HS-27A (cell line): ENCODE measurements around the gene SHISA7.
A peak's percentile ranks its signal among the peaks of the same experiment; 100 is the strongest.
"Not testable (repeated sequence)": the region's sequence is repeated elsewhere in the genome, so short reads cannot be mapped to it uniquely, and the experiment has no call there.

Experiments
- DNase-seq: peaks from one replicate; pipeline ENCODE4 v3.0.0-alpha.2; 2012; ENCODE audit warnings: low read depth, missing footprints

SHISA7 gene

GRCh38 chr19:55418185-55418584 is 24.9 kb downstream of the SHISA7 start:
- DNase-seq: peak; percentile 77

- no peak for DNase-seq
Observed at GRCh38 chr19:55410168-55410567, 32.9 kb downstream of the SHISA7 start.

GRCh38 chr19:55409179-55409578 is 33.9 kb downstream of the SHISA7 start:
- not testable (repeated sequence) for DNase-seq

GRCh38 chr19:55408533-55408872 is 34.6 kb downstream of the SHISA7 start:
- DNase-seq: no peak

- peak; percentile 99 for DNase-seq
Observed at GRCh38 chr19:55407800-55408532, 35.1 kb downstream of the SHISA7 start.

GRCh38 chr19:55407550-55407799 is 35.6 kb downstream of the SHISA7 start, which contains the start of gene UBE2S:
TSS of gene UBE2S (minus strand) at chr19:55407788. CDS start at chr19:55407589, 199 bp downstream.
- not testable (repeated sequence) for DNase-seq

GRCh38 chr19:55406826-55407549 is 36.1 kb downstream of the SHISA7 start:
- DNase-seq: no peak

- DNase-seq: no peak
Observed at GRCh38 chr19:55406091-55406825, 36.8 kb downstream of the SHISA7 start.

GRCh38 chr19:55405638-55406037 is 37.5 kb downstream of the SHISA7 start:
- DNase-seq: no peak

GRCh38 chr19:55402509-55402908 is 40.6 kb downstream of the SHISA7 start:
- no peak for DNase-seq

- DNase-seq: not testable (repeated sequence)
Observed at GRCh38 chr19:55401390-55401789, 41.7 kb downstream of the SHISA7 start.

- DNase-seq: no peak
Observed at GRCh38 chr19:55400281-55401087, 42.6 kb downstream of the SHISA7 start.

GRCh38 chr19:55398200-55398925 is 44.7 kb downstream of the SHISA7 start:
- DNase-seq: no peak

GRCh38 chr19:55392820-55393761 is 50.0 kb downstream of the SHISA7 start:
- DNase-seq: no peak

- DNase-seq: no peak
Observed at GRCh38 chr19:55391702-55392615, 51.1 kb downstream of the SHISA7 start.

- no peak for DNase-seq
Observed at GRCh38 chr19:55391191-55391670, 51.9 kb downstream of the SHISA7 start.

GRCh38 chr19:55390461-55390880 is 52.6 kb downstream of the SHISA7 start:
- DNase-seq: no peak

GRCh38 chr19:55389386-55390317 is 53.4 kb downstream of the SHISA7 start:
- no peak for DNase-seq
